ENCODE results near the gene IGFBP5.

DNA sequence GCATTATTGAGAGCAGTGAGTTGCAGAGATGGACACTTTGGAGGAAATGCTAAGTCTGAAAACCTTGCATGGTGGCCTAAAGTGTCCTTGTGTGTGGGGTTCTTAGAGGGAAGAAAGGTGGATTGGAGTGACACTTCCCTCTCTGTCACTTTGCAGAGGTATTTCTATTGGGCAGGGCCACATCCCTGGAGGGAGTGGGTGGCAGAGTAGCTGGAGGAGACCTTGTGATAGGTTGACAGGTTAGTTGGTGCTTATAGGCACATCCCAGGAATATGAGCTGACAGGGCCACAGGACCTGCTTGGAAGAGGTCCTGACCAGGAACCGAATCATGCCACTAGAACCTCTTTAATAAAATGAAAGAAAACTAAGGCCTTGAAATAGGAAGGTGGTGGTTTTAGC, 972 bp upstream of the IGFBP5 start:
- TF ChIP-seq, protein P1, sequence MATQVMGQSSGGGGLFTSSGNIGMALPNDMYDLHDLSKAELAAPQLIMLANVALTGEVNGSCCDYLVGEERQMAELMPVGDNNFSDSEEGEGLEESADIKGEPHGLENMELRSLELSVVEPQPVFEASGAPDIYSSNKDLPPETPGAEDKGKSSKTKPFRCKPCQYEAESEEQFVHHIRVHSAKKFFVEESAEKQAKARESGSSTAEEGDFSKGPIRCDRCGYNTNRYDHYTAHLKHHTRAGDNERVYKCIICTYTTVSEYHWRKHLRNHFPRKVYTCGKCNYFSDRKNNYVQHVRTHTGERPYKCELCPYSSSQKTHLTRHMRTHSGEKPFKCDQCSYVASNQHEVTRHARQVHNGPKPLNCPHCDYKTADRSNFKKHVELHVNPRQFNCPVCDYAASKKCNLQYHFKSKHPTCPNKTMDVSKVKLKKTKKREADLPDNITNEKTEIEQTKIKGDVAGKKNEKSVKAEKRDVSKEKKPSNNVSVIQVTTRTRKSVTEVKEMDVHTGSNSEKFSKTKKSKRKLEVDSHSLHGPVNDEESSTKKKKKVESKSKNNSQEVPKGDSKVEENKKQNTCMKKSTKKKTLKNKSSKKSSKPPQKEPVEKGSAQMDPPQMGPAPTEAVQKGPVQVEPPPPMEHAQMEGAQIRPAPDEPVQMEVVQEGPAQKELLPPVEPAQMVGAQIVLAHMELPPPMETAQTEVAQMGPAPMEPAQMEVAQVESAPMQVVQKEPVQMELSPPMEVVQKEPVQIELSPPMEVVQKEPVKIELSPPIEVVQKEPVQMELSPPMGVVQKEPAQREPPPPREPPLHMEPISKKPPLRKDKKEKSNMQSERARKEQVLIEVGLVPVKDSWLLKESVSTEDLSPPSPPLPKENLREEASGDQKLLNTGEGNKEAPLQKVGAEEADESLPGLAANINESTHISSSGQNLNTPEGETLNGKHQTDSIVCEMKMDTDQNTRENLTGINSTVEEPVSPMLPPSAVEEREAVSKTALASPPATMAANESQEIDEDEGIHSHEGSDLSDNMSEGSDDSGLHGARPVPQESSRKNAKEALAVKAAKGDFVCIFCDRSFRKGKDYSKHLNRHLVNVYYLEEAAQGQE (IDR thresholded peaks at IDR 0.05; ENCODE audit: borderline replicate concordance) = no peak
- TF ChIP-seq, protein P2, sequence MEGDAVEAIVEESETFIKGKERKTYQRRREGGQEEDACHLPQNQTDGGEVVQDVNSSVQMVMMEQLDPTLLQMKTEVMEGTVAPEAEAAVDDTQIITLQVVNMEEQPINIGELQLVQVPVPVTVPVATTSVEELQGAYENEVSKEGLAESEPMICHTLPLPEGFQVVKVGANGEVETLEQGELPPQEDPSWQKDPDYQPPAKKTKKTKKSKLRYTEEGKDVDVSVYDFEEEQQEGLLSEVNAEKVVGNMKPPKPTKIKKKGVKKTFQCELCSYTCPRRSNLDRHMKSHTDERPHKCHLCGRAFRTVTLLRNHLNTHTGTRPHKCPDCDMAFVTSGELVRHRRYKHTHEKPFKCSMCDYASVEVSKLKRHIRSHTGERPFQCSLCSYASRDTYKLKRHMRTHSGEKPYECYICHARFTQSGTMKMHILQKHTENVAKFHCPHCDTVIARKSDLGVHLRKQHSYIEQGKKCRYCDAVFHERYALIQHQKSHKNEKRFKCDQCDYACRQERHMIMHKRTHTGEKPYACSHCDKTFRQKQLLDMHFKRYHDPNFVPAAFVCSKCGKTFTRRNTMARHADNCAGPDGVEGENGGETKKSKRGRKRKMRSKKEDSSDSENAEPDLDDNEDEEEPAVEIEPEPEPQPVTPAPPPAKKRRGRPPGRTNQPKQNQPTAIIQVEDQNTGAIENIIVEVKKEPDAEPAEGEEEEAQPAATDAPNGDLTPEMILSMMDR (IDR thresholded peaks at IDR 0.05; ENCODE audit: poor library complexity, severe bottlenecking) = no peak
- no peak for TF ChIP-seq MXI1 (conservative IDR thresholded peaks at IDR 0.05; ENCODE audit: poor library complexity, severe bottlenecking)
- TF ChIP-seq EZH2 (IDR thresholded peaks at IDR 0.05; ENCODE audit: borderline replicate concordance, insufficient read depth, low read length, poor library complexity, severe bottlenecking) = no peak
- no peak for TF ChIP-seq EP300 (conservative IDR thresholded peaks at IDR 0.05; ENCODE audit: poor library complexity, severe bottlenecking)
- TF ChIP-seq SMC3 (conservative IDR thresholded peaks at IDR 0.05; ENCODE audit: poor library complexity) = no peak
- TF ChIP-seq POLR2AphosphoS5 (IDR thresholded peaks at IDR 0.05) = no peak
- no peak for TF ChIP-seq RAD21 (conservative IDR thresholded peaks at IDR 0.05)
- no peak for TF ChIP-seq TAF1 (IDR thresholded peaks at IDR 0.05; ENCODE audit: low read depth)
